K562 (cell line): ENCODE measurements around the gene SDHAF1. TPM values are rescaled to one million over a fixed set of nuclear protein-coding genes. Genes with fewer than 3 reads are reported as not detected.

Source experiments
- ATF7 ChIP-seq: fragments of 450-650 bp; IDR thresholded peaks from 2 replicates; pipeline ENCODE4 v1.7.1; 2014; ENCODE audit warnings: mild to moderate bottlenecking, moderate library complexity
- BRD9 ChIP-seq: fragments of 450-650 bp; IDR thresholded peaks from 2 replicates; pipeline ENCODE4 v1.6.1; 2018; ENCODE audit warnings: low read depth; ENCODE audit not compliant: partially characterized antibody
- C11orf30 ChIP-seq: fragments of 450-650 bp; IDR thresholded peaks from 2 replicates; pipeline ENCODE4 v1.6.1; 2016; ENCODE audit warnings: low read depth, mild to moderate bottlenecking
- EGR1 ChIP-seq: fragments of 450-650 bp; conservative IDR thresholded peaks from 2 replicates; pipeline ENCODE4 v1.6.1; 2017; ENCODE audit warnings: mild to moderate bottlenecking
- NONO ChIP-seq, 2 experiments: fragments of 200-400 bp in 1 of 2; fragments of 450-650 bp in 1 of 2; formaldehyde crosslinking in 1 of 2; IDR thresholded peaks; 2 replicates each; pipeline ENCODE4 v1.6.1; 2017; ENCODE audit warnings: low read depth in 2 of 2, mild to moderate bottlenecking in 2 of 2, moderate library complexity in 2 of 2, low read length in 1 of 2
- NR2C2 ChIP-seq, 2 experiments: fragments of 200-800 bp in 1 of 2; sonication (Bioruptor generic) in 1 of 2; sonication (generic) in 1 of 2; formaldehyde crosslinking in 1 of 2; IDR thresholded peaks; 2 replicates each; pipeline versions ENCODE4 v1.6.1 to v1.8.0; 2016 to 2022; ENCODE audit warnings: mild to moderate bottlenecking in 1 of 2, missing compliant biosample characterization in 1 of 2, missing genetic modification characterization in 1 of 2, missing genetic modification reagents in 1 of 2
- SRSF1 ChIP-seq: fragments of 200-400 bp; formaldehyde crosslinking; IDR thresholded peaks from 2 replicates; pipeline ENCODE4 v1.6.1; 2017; ENCODE audit warnings: mild to moderate bottlenecking, low read depth, low read length, moderate library complexity
- SUPT5H ChIP-seq: fragments of 450-650 bp; IDR thresholded peaks from 2 replicates; pipeline ENCODE4 v1.6.1; 2016
- ZBTB7A ChIP-seq: IDR thresholded peaks from 2 replicates; pipeline ENCODE4 v1.6.1; 2011; ENCODE audit warnings: low read depth, mild to moderate bottlenecking, low read length, moderate library complexity, borderline replicate concordance; ENCODE audit not compliant: control insufficient read depth
- ZNF175 ChIP-seq: fragments of 200-800 bp; sonication (Bioruptor generic); IDR thresholded peaks from 2 replicates; pipeline ENCODE4 v1.6.1; 2016; ENCODE audit warnings: low read depth, mild to moderate bottlenecking, missing genetic modification characterization, missing compliant biosample characterization
- ZNF184 ChIP-seq: sonication (generic); formaldehyde crosslinking; IDR thresholded peaks from 2 replicates; pipeline ENCODE4 v1.5.0; 2020; ENCODE audit warnings: missing genetic modification reagents
- polyA plus RNA-seq, 8 experiments: library from polyadenylated mRNA; depleted of rRNA in 4 of 8; stranded (reverse) in 5 of 8; unstranded in 3 of 8; fragments of >200 nt; fragmentation: Nextera tagmentation in 2 of 8; fragmentation: Illumina TruSeq in 1 of 8; extraction: Ambion mirVana in 2 of 8; extraction: Trizol in 1 of 8; gene quantifications; 2 replicates each; pipeline versions ENCODE4 v1.2.1 to v1.2.3, GENCODE V29; 2011 to 2014; ENCODE audit warnings: inconsistent platforms in 1 of 8, missing spikeins in 1 of 8
- total RNA-seq, 7 experiments: library from RNA; depleted of rRNA in 6 of 7; stranded (reverse); fragments of >200 nt in 6 of 7; fragmentation: Illumina TruSeq in 2 of 7; extraction: Trizol in 2 of 7; gene quantifications; 2 replicates each; pipeline versions ENCODE4 v1.2.1 to v1.2.3, GENCODE V29; 2011 to 2021; ENCODE audit warnings: low replicate concordance in 1 of 7
- TF ChIP-seq, protein P1 (sequence below), 3 experiments: fragments of 200-800 bp in 1 of 3; fragments of 250-450 bp in 1 of 3; fragments of 450-650 bp in 1 of 3; sonication (Bioruptor Pico) in 1 of 3; sonication (Bioruptor generic) in 1 of 3; formaldehyde crosslinking in 1 of 3; IDR thresholded peaks; 2 replicates each; pipeline versions ENCODE4 v1.6.1 to v1.8.0; 2016 to 2022; ENCODE audit warnings: mild to moderate bottlenecking in 2 of 3, missing genetic modification characterization in 2 of 3, missing compliant biosample characterization in 1 of 3, moderate library complexity in 1 of 3
- TF ChIP-seq, protein P2 (sequence below): fragments of 250-450 bp; sonication (Bioruptor Pico); IDR thresholded peaks from 2 replicates; pipeline ENCODE4 v1.4.0; 2020; ENCODE audit warnings: mild to moderate bottlenecking
- TF ChIP-seq, protein P3 (sequence below): fragments of 250-450 bp; sonication (Bioruptor Pico); IDR thresholded peaks from 2 replicates; pipeline ENCODE4 v1.6.1; 2021; ENCODE audit warnings: mild to moderate bottlenecking
- TF ChIP-seq, protein P4 (sequence below): fragments of 450-650 bp; formaldehyde crosslinking; IDR thresholded peaks from 2 replicates; pipeline ENCODE4 v1.4.0; 2020; ENCODE audit warnings: mild to moderate bottlenecking, moderate library complexity
- TF ChIP-seq, protein P5 (sequence below): fragments of 450-650 bp; IDR thresholded peaks from 2 replicates; pipeline ENCODE4 v1.7.0; 2016; ENCODE audit warnings: borderline replicate concordance

The SDHAF1 gene
- total and polyA plus RNA-seq, 9 of the 15 experiments (the other 6 are each of a cell fraction or from before 2014, with no cell fraction given): 0.42 to 55.7 (median 18.8) TPM

DNA sequence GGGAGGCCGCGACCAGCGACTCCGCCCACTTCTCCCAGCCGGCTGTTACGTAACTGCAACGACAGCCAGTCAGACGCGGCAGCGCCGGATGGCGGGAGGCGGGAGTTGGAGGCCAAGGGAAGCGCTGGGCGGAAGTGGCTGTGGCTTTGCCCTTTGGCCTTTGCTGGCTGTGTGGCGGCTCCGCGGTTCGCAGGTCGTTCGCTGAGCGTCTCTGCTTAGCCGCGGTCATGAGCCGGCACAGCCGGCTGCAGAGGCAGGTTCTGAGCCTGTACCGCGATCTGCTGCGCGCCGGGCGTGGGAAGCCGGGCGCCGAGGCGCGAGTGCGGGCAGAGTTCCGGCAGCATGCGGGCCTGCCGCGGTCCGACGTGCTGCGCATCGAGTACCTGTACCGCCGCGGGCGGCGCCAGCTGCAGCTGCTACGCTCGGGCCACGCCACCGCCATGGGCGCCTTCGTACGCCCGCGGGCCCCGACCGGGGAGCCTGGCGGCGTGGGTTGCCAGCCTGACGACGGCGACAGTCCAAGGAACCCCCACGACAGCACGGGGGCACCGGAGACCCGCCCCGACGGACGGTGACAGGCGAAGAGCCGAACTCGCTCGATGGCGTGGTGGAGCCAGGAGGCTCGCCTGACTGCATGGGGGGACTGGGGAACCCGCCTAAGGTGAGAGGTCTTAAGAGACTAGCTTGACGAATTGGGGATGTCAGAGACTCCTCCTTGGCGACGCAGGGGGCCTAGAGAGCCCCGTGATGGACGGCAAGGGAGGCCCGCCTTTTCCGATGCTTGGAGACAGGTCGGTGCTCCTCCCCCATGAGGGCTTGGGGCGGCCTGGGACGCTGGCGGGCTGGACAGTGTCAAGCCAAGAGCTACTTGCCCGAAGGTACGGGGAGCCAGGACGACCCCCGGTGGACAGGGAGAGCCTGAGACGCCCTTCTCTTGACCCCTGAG lies at the start of gene SDHAF1 (continued):
- TF ChIP-seq, protein P1, sequence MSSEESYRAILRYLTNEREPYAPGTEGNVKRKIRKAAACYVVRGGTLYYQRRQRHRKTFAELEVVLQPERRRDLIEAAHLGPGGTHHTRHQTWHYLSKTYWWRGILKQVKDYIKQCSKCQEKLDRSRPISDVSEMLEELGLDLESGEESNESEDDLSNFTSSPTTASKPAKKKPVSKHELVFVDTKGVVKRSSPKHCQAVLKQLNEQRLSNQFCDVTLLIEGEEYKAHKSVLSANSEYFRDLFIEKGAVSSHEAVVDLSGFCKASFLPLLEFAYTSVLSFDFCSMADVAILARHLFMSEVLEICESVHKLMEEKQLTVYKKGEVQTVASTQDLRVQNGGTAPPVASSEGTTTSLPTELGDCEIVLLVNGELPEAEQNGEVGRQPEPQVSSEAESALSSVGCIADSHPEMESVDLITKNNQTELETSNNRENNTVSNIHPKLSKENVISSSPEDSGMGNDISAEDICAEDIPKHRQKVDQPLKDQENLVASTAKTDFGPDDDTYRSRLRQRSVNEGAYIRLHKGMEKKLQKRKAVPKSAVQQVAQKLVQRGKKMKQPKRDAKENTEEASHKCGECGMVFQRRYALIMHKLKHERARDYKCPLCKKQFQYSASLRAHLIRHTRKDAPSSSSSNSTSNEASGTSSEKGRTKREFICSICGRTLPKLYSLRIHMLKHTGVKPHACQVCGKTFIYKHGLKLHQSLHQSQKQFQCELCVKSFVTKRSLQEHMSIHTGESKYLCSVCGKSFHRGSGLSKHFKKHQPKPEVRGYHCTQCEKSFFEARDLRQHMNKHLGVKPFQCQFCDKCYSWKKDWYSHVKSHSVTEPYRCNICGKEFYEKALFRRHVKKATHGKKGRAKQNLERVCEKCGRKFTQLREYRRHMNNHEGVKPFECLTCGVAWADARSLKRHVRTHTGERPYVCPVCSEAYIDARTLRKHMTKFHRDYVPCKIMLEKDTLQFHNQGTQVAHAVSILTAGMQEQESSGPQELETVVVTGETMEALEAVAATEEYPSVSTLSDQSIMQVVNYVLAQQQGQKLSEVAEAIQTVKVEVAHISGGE (CRISPR knock-in tag; IDR thresholded peaks at IDR 0.05): peak in 1 of 3 experiments; percentile 52; a peak in 1 of 6 replicates
- TF ChIP-seq, protein P2, sequence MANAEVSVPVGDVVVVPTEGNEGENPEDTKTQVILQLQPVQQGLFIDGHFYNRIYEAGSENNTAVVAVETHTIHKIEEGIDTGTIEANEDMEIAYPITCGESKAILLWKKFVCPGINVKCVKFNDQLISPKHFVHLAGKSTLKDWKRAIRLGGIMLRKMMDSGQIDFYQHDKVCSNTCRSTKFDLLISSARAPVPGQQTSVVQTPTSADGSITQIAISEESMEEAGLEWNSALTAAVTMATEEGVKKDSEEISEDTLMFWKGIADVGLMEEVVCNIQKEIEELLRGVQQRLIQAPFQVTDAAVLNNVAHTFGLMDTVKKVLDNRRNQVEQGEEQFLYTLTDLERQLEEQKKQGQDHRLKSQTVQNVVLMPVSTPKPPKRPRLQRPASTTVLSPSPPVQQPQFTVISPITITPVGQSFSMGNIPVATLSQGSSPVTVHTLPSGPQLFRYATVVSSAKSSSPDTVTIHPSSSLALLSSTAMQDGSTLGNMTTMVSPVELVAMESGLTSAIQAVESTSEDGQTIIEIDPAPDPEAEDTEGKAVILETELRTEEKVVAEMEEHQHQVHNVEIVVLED (CRISPR knock-in tag): peak; percentile 57
- peak; percentile 93 for TF ChIP-seq NR2C2 (CRISPR knock-in tag; IDR thresholded peaks at IDR 0.05)
- peak; percentile 99 for TF ChIP-seq NR2C2 (tag; IDR thresholded peaks at IDR 0.05)
- TF ChIP-seq EGR1: peak; percentile 88
- TF ChIP-seq ZNF175 (CRISPR knock-in tag): no peak
- TF ChIP-seq, protein P3, sequence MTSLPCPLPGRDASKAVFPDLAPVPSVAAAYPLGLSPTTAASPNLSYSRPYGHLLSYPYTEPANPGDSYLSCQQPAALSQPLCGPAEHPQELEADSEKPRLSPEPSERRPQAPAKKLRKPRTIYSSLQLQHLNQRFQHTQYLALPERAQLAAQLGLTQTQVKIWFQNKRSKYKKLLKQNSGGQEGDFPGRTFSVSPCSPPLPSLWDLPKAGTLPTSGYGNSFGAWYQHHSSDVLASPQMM (CRISPR knock-in tag): no peak
- no peak for TF ChIP-seq SRSF1
- peak; percentile 85 for TF ChIP-seq SUPT5H
- TF ChIP-seq ZNF184 (CRISPR knock-in tag): no peak
- TF ChIP-seq BRD9: no peak
- TF ChIP-seq, protein P4, sequence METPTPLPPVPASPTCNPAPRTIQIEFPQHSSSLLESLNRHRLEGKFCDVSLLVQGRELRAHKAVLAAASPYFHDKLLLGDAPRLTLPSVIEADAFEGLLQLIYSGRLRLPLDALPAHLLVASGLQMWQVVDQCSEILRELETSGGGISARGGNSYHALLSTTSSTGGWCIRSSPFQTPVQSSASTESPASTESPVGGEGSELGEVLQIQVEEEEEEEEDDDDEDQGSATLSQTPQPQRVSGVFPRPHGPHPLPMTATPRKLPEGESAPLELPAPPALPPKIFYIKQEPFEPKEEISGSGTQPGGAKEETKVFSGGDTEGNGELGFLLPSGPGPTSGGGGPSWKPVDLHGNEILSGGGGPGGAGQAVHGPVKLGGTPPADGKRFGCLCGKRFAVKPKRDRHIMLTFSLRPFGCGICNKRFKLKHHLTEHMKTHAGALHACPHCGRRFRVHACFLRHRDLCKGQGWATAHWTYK (CRISPR knock-in tag): 0 out of 2 replicates have a peak, but pooled peaks have one; percentile 6
- TF ChIP-seq, protein P5, sequence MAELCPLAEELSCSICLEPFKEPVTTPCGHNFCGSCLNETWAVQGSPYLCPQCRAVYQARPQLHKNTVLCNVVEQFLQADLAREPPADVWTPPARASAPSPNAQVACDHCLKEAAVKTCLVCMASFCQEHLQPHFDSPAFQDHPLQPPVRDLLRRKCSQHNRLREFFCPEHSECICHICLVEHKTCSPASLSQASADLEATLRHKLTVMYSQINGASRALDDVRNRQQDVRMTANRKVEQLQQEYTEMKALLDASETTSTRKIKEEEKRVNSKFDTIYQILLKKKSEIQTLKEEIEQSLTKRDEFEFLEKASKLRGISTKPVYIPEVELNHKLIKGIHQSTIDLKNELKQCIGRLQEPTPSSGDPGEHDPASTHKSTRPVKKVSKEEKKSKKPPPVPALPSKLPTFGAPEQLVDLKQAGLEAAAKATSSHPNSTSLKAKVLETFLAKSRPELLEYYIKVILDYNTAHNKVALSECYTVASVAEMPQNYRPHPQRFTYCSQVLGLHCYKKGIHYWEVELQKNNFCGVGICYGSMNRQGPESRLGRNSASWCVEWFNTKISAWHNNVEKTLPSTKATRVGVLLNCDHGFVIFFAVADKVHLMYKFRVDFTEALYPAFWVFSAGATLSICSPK: no peak
- 0 out of 2 replicates have a peak, but pooled peaks have one; percentile 14 for TF ChIP-seq ZBTB7A
- peak; percentile 54 for TF ChIP-seq C11orf30
- TF ChIP-seq NONO (IDR thresholded peaks at IDR 0.05; ENCODE audit: low read depth in 2 of 2, low read length in 1 of 2): peak in 1 of 2 experiments; percentile 76; a peak in 2 of 4 replicates
- TF ChIP-seq ATF7: peak; percentile 85
